Right renal cortex interstitium (tissue), 3 donors: Measurements from ENCODE around the gene HLA-E. TPM values are rescaled to one million over a fixed set of nuclear protein-coding genes. Genes with fewer than 3 reads are reported as not detected.
"Not testable (repeated sequence)": the region's sequence is repeated elsewhere in the genome, so short reads cannot be mapped to it uniquely, and the experiment has no call there.

ENCODE experiments used
- DNase-seq, 3 donors: peaks; one replicate each; pipeline ENCODE4 v3.0.0-alpha.2; 2013; ENCODE audit warnings: low read depth in 3 of 3, low spot score in 2 of 3
- polyA plus RNA-seq, 3 donors: library from polyadenylated mRNA; unstranded; fragments of 120-200 nt; gene quantifications; one replicate each; pipeline ENCODE4 v1.2.1, GENCODE V29; 2013; ENCODE audit not compliant: insufficient read length in 3 of 3

The HLA-E gene
- polyA plus RNA-seq, 3 donors: 114 to 118 (median 114) TPM

DNA sequence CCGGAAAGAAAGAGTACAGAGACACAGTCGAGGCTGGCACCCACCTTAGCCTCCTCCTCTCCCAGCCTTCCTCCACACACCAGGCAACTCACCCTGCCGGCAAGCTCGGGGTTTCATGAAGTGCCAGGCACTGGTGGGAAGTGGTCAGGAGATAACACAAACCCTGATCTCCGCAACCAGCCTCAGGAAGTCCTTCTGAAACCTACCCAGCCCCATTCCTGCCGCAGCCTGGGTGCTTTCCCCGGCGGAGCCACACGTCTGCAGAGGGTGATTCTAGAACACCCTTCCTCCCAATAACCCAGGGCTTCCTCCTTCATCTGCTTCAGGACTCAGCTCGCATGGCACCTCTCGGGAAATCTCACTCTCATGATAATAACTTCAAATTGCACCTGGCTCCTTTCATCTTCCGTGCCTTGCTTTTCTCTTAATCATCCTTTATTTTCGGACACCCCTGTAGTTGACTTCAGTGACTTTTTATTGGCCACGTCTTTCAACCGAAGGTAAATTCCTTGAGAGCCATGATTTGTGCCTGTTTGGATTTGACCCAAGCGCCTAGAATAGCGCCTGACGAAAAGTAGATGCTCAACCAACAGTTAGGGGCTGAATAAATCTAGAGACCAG, 8.7 kb upstream of the HLA-E start:
- DNase-seq: no peak

DNA sequence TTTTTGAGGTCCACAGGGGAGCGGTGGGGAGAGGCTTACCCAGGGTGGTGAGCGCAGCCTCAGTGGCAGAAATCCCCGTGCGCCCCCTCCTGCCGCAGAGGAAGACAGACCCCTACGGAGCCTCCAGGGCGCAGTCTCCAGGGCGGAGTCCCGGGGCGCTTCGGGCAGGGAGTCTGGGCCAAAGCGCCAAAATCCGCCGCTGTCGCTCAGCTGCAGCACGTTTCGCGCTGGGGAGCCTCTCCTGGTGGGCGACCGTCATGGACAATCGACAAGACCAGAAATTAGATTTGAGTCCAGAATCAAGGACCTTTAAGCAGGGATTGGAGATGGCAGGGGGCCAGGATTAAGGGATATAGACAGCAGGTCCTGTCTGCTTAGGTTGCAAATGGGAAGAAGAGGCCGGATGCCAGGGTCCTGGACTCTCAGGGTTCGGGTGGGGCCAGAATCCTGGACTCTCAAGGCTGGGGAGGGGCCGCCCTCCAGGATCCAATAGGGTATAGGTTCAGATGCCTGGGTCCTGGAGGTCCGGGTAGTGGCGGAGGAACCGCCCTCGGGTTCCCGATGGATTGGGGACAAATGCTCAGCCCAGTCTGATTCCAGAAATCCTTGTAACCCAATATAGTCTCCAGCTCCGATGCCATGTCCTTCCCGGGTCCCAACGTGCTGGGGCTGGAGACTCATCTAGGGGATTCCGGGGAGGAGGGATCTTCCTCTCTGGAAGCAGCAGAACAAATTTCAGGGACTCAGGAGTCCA, 7.9 kb upstream of the HLA-E start:
- no peak for DNase-seq

DNA sequence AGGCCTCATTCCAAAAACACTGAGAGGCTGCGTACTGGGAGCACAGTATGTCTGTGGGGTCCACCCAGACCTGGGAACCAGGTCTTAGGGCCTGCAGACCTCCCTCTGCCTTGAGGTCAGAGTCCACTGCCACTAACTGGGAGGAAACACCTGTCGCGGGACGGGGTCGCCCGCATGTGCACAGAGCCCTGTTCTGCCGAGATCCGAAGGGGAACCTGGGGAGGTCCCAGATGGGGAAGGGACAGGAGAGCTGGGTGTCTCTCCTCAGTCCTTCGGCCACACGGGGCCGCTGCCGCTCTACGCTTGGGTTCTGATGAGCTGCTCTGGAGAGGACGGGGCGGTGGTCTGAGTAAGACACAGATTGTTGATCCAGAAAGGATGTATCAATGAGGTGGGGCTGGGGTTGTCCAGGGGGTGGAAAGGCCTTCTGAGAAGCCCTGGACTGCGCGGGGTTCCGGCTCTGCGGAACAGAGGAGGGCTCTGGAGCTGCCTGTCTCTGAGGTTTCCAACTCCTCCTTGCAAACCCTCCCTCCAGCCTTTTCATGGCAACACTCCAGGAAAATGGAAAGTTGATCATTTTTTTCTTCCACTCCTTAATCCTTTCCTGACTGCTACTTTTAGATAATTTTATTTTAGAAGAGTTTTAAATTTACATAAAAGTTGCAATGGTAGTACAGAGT, 7.2 kb upstream of the HLA-E start:
- peak in 2 of 3 donors; percentile 41 to 58 for DNase-seq

DNA sequence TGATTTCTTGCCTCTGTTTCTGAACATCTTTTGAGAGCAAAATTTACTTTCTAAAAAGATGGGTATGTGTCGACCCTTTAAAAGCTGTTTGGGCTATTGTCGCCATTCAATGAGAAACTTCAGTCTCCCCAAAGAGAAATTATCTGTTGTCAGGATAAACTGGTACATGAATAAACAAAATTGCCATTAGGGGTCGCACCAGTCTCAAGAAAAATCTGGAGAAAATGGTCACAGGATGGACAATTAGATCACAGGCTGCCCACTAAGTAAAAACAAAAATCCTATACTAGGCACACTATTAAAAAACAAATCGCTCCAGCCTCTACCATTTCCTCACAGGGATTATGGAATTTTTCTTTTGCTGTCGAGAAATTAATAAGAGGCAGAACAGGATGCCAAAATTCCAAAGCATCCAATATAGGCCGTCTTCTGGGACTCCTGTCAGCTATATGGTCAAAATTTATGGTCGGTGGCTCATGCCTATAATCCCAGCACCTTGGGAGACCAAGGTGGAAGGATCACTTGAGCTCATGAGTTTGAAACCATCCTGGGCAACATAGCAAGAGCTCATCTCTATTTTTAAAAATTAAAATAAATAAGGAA, 5.5 kb upstream of the HLA-E start:
- peak in 2 of 3 donors; percentile 46 to 49 for DNase-seq

DNA sequence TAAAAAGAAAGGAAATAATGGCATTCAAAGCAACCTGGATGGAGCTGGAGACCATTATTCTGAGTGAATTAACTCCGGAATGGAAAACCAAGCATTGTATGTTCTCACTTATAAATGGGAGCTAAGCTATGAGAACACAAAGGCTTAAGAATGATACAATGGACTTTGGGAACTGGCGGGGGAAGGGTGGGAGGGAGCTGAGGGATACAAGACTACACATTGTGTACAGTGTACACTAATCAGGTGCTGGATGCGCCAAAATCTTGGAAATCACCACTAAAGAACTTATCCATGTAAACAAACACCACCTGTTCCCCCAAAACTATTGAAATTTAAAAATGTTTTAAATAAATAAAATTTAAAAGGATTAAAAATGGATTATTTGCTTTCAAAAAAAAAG, 4.1 kb upstream of the HLA-E start:
- DNase-seq: no peak

DNA sequence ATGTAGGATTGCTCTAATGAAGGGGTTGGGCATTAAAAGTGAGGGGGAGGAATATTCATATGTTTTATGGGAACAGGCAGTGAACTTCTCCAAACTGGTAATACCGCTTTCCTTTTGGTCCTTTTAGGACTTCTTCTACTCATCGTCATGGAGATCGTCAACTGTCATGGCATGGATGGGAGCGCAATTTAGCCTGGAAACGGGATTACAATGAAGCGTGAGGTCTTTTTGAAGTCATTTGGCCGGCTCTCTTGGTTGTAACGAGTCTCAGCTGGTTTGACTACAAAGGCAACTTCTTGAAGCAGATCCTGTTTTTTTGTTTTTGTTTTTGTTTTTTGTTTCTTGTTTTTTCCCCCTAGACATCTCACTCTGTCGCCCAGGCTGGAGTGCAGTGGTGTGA, 1.4 kb upstream of the HLA-E start:
- DNase-seq: no peak

DNA sequence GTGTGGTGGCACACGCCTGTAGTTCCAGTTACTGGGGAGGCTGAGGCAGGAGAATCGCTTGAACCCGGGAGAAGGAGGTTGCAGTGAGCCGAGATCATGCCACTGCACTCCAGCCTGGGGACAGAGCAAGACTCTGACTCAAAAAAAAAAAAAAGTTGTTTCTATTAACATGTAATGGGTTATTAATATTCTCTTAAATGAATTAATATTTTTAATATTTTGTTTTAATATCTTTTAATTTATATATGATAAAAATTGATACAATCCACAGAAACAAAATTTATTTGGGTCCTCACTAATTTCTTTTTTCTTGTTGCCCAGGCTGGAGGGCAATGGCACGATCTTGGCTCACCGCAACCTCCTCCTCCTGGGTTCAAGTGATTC, 620 bp upstream of the HLA-E start:
- DNase-seq: not testable (repeated sequence)

DNA sequence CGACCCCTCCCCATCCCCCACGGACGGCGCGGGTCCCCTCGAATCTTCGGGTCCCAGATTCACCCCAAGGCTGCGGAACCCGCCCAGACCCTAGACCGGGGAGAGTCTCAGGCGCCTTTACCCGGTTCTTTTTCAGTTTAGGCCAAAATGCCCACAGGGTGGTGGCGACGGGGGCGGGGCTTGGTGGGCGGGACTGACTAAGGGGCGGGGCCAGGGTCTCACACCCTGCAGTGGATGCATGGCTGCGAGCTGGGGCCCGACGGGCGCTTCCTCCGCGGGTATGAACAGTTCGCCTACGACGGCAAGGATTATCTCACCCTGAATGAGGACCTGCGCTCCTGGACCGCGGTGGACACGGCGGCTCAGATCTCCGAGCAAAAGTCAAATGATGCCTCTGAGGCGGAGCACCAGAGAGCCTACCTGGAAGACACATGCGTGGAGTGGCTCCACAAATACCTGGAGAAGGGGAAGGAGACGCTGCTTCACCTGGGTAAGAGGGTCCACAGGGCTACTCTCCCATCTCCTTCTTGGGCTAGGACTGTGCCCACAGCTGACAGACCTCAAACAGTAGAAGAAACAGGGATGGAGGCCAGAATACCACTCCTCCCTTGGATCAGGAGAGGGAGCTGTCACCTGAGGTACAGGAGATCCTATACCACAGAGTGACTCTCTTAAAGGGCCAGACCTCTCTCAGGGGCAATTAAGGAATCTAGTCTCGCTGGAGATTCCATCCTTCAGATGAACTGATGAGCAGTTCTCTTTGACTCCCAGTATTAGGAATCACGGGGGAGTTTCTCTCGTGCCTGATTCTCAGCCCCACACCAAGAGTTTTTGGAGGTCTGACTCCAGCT, 942 bp downstream of the HLA-E start:
- DNase-seq: peak in 1 of 3 donors; percentile 27

DNA sequence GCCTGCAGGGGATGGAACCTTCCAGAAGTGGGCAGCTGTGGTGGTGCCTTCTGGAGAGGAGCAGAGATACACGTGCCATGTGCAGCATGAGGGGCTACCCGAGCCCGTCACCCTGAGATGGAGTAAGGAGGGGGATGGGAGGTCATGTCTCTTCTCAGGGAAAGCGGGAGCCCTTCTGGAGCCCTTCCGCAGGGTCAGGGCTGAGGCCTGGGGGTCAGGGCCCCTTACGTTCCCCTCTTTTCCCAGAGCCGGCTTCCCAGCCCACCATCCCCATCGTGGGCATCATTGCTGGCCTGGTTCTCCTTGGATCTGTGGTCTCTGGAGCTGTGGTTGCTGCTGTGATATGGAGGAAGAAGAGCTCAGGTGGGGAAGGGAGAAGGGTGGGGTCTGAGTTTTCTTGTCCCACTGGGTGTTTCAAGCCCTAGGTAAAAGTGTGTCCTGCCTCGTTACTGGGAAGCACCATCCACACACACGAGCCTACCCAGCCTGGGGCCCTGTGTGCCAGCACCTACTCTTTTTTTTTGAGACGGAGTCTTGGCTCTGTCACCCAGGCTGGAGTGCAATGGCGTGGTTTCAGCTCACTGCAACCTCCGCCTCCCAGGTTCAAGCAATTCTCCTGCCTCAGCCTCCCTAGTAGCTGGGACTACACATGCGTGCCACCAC, 2.1 kb downstream of the HLA-E start:
- not testable (repeated sequence) for DNase-seq

DNA sequence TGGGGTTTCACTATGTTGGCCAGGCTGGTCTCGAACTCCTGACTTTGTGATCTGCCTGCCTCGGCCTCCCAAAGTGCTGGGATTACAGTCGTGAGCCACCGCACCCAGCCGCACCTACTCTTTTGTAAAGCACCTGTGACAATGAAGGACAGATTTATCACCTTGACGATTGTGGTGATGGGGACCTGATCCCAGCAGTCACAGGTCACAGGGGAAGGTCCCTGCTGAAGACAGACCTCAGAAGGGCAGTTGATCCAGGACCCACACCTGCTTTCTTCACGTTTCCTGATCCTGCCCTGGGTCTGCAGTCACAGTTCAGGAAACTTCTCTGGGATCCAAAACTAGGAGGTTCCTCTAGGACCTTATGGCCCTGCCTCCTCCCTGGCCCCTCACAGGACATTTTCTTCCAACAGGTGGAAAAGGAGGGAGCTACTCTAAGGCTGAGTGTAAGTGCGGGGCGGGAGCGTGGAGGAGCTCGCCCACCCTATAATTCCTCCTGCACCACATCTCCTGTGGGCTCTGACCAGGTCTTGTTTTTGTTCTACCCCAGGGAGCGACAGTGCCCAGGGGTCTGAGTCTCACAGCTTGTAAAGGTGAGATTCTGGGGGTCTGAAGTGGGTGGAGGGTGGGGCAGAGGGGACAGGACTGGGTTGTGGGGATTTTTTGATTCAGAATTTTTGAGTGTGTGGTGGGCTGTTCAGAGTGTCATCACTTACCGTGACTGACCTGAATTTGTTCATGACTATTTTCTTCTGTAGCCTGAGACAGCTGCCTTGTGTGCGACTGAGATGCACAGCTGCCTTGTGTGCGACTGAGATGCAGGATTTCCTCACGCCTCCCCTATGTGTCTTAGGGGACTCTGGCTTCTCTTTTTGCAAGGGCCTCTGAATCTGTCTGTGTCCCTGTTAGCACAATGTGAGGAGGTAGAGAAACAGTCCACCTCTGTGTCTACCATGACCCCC, 3.0 kb downstream of the HLA-E start:
- no peak for DNase-seq

DNA sequence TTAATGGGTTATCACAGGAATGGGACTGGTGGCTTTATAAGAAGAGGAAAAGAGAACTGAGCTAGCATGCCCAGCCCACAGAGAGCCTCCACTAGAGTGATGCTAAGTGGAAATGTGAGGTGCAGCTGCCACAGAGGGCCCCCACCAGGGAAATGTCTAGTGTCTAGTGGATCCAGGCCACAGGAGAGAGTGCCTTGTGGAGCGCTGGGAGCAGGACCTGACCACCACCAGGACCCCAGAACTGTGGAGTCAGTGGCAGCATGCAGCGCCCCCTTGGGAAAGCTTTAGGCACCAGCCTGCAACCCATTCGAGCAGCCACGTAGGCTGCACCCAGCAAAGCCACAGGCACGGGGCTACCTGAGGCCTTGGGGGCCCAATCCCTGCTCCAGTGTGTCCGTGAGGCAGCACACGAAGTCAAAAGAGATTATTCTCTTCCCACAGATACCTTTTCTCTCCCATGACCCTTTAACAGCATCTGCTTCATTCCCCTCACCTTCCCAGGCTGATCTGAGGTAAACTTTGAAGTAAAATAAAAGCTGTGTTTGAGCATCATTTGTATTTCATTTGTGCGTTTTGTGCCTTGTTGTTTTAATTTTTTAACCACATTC, 4.4 kb downstream of the HLA-E start:
- no peak for DNase-seq

DNA sequence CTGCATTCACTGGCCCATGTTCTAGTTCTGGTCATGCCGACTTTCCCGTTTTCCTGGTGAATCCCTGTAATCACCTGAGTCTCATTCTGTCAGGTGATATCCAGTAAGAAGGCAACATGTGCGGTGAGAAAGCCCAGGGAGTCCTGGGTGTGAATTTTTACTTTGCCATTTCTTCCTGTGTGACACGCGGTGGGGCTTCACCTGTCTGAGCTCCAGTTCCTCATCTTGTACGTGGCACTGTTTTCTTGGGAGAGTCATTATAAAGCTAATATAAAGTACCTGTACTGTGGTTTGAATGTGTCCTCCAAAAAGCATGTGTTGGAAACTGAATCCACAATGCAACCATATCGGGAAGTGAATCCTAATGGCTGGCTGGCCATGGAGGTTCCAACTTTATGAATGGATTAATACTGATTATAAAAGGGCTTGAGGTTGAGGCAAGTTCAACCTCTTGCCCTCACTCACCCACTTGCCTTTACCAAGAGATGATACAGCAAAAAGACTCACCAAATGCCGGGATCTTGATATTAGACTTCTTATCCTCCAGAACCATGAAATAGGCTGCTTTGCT, 5.1 kb downstream of the HLA-E start:
- no peak for DNase-seq

DNA sequence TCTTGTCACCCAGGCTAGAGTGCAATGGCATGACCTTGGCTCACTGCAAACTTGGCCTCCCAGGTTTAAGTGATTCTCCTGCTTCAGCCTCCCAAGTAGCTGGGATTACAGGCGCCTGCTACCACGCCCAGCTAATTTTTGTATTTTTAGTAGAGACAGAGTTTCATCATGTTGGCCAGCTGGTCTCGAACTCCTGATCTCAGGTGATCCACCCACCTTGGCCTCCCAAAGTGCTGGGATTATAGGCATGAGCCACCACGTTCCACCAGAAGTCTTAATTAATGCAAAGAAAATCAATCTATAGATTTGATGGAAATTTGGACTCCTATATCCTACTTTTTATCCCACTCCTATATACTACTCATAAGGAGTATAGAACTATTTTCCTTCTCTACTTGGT, 5.8 kb downstream of the HLA-E start:
- not testable (repeated sequence) for DNase-seq

DNA sequence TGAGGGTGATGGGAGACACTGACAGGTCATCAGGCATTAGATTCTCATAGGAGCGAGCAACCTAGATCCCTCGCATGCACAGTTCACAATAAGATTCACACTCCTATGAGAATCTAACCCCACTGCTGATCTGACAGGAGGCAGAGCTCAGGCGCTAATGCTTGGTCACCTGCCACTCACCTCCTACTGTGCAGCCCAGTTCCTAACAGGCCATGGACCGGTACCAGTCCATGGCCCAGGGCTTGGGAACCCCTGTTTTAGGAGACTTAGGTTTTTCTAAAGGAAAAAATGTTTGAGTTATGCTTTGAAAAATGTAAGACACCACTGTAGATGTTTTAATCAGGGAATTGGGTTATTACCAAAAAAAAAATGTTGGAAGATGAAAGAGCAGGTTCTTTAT, 6.7 kb downstream of the HLA-E start:
- no peak for DNase-seq

DNA sequence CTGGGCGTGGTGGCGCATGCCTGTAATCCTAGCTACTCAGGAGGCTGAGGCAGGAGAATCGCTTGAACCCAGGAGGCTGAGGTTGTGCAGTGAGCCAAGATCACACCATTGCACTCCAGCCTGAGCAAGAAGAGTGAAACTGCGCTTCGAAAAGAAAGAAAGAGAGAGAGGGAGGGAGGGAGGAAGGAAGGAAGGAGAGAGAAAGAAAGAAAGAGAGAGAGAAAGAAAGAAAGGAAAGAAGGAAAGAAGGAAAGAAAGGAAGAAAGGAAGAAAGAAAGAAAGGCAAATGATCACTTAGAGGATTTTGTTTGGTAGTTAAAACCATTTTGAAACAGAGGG, 7.9 kb downstream of the HLA-E start:
- not testable (repeated sequence) for DNase-seq

DNA sequence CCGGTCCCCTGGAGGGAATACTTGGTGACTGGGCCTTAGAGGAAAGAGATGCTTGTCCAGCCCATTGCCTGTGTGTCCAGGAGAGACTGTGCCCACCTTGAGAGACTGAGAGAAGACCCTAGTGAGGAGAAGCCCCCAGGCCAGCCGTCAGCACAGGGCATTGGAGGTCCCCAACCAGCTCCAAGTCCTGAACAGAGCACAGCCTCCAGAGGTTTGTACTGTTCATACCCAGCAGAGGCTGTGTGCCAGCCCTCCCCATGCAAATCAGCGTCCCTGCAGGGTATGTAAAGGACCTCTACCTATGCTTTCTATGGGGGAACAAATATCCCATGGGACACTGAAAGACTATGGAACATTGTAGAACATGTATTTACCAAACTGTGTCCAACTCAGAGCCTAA, 8.4 kb downstream of the HLA-E start:
- DNase-seq: no peak

DNA sequence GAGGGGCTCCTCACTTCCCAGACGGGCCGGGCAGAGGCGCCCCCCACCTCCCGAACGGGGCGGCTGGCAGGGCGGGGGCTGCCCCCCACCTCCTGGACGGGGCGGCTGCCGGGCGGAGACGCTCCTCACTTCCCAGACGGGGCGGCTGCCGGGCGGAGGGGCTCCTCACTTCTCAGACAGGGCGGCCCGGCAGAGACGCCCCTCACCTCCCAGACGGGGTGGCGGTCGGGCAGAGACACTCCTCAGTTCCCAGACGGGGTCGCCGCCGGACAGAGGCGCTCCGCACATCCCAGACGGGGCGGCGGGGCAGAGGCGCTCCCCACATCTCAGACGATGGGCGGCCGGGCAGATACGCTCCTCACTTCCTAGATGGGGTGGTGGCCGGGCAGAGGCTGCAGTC, 9.4 kb downstream of the HLA-E start:
- not testable (repeated sequence) for DNase-seq
